ENCODE measurements around the gene RAD51B.

Gene RAD51B

DNA sequence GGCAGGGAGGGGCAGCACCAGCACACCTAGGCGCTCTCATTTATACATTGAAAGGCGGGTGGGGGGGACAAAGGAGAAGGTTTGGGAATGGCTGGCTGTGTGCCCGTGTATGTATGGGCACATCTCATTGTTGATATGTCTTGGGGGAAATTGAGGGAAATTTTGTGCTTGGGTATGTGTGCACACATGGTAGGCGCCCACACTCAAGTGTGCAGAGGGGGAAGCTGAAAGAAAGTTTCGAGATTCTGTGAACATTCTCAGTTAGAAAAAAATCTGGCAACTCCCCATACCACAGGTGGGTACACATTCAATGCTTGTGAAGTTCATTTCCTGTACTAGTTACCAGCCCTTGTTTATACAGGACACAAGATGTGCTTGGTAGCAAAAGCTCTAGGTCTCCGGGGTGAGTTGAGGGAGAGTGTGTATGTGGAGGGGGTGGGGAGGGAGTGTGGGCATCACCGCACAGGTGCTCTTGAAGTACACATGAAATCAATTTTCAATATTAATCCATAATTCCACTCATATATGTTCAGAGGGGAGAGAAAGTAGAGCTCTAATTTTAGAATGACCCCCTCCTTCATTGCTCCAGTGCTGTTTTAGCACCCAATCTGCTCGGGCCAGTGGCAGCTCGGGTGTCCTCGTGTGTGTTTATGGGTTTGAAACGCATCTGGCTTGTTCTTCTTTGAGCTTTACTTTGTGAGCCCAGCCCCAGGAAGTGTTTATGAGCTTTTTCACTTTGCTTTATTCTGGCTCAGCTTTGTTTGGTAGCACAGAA lies 687.3 kb downstream of the RAD51B start:
- FAIRE-seq, result no peak

- no peak for FAIRE-seq
Measured at GRCh38 chr14:68507544-68508081, 688.0 kb downstream of the RAD51B start.

- FAIRE-seq, result no peak
Measured at GRCh38 chr14:68508581-68508980, 689.0 kb downstream of the RAD51B start.

DNA sequence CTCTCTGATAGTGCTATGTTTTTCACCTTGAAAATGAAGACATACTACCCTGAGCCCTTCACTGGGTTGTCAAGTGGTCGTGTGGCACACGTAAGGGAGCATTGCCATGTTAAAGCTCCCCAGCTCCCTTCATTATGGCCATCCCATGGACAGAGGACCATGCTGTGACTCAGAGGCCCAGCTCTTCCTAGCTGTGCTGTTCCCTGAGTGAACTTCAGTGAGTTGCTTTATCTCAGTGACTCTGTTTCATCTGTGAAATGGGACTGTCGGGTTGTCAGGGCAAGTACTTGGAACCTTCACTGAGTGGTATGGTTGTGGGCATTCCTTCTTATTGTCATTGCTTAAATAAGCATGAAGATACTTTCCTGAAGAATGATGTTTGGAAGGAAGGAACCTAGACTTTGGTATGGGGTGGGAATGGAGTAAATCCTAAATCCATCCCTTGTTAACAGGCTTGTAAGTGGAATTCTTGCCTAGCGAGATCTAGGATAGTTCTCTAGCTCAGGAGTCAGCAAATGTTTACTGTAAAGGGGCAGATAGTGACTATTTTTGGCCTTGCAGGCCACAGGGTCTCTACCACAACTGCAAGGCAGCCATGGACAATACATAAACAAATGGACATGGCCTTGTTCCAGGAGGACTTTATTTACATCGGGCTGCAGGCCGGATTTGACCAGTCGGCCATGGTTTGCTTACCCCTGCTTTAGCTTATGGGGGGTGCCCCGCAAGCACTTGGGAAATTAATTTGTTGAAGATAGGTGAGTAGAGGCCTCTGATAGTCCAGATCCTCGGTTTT lies 689.8 kb downstream of the RAD51B start:
- no peak for FAIRE-seq

DNA sequence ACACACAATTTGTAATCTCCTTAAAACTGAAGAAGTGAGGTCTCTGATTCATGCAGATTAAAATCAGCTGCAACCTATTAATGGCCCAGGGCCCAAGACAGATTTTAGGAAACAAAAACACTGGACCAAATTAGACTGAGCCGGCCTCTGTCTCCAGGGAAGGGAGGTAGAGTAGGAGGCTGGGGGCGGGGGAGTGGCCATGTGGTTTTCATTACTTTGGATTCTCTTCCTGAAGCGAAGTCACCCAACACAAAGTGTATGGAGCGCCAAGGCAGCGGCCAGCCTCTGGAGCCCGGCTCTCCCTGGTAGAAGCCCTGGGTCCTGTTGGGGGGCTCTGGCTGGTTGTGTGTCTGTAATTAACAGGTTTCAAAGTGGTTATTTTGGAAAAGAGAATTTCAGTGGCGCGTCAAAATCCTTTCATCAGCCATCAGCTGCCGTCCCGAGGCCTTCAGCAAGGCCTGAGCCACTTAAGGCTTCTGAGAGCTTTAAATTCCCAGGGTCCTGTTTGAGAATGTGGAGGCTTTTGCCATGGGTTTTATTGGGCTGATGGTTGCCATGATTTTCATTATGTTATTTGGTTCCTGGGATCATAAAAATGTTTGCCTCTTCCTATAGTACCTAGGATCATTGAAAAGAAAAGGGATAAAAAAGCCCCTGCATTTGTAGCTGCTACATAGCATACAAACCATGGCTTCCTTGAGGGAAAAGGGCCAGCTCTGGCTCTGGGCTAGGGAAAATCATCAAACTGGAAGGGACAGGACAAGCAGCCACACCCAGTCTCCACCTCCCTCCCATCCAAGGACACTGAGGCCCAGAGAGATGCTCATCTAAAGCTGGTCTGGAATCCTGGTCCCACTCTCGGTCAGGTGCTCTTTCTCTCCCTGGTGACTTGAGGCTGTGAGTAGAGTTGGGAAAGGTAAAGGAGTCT lies 690.9 kb downstream of the RAD51B start:
- no peak for FAIRE-seq

- no peak for FAIRE-seq
Measured at GRCh38 chr14:68511129-68512047, 691.8 kb downstream of the RAD51B start.

- FAIRE-seq, result no peak
Measured at GRCh38 chr14:68512088-68512487, 692.5 kb downstream of the RAD51B start.

DNA sequence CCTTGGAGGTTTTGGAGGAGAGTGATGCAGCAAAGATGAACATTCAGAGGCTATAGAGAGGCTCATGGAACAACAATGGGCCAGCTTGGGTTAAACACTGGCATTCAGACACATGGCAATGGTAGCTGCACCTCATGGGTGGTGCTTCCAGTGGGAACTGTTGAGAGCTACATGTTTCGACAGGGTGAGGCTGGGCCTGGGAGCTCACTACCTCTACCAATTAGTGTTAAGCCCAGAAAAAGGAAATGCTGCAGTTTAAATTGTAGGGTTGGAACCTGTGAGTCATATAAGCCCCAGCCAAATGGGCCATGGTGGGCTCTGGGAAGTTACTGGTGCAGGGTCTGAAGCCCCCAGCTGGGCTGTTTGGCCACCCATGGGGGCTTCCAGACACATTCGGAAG lies 693.6 kb downstream of the RAD51B start:
- FAIRE-seq, result no peak

GRCh38 chr14:68513838-68514607 lies 694.4 kb downstream of the RAD51B start:
- FAIRE-seq, result no peak

DNA sequence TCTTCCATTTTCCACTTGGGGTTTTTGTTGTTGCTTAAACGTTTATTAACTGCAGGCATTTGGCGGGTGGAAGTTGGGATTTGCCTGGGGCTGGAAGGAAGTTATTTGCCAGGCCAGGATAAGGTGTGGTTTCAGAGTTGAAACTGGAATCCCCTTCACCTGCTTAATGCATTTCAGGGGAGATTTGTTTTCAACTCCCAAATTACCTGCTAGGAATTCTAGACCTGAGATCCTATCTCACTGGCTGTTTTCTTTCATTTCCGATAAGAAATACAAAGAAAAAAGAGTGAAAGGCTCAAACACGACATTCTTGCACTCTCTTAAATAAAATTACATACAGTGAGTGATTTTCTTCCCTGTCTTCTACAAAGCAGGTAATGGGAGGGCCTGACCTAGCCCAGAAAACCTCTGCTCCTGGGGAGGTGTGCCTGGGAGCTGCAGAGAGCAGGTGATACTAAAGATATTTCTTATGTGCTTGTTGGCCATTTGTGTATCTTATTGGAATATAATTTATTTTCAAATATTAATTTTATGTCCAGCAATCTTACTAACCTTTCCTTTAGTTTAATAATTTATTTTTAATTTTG lies 695.1 kb downstream of the RAD51B start:
- no peak for FAIRE-seq

- no peak for FAIRE-seq
Measured at GRCh38 chr14:68516342-68516741, 696.8 kb downstream of the RAD51B start.

DNA sequence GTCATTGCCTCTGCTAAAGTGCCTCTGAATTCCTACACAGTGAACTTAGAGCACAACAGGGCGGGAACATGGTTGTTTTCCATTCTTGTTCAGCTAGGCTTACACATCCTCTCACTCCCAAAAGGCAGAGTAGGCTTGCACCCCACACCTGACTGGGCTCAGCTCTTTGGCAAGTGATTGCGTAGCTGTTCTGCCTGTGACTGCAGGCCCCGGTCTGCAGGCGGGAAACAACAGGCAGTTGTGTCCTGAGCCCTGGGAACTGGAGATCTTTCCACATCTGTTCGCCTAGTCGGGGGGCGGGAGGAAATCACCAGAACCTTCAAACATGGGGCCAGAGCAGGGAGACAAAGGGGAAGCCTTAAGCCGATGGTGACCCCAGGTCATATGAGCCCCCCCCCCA lies 698.6 kb downstream of the RAD51B start:
- no peak for FAIRE-seq

DNA sequence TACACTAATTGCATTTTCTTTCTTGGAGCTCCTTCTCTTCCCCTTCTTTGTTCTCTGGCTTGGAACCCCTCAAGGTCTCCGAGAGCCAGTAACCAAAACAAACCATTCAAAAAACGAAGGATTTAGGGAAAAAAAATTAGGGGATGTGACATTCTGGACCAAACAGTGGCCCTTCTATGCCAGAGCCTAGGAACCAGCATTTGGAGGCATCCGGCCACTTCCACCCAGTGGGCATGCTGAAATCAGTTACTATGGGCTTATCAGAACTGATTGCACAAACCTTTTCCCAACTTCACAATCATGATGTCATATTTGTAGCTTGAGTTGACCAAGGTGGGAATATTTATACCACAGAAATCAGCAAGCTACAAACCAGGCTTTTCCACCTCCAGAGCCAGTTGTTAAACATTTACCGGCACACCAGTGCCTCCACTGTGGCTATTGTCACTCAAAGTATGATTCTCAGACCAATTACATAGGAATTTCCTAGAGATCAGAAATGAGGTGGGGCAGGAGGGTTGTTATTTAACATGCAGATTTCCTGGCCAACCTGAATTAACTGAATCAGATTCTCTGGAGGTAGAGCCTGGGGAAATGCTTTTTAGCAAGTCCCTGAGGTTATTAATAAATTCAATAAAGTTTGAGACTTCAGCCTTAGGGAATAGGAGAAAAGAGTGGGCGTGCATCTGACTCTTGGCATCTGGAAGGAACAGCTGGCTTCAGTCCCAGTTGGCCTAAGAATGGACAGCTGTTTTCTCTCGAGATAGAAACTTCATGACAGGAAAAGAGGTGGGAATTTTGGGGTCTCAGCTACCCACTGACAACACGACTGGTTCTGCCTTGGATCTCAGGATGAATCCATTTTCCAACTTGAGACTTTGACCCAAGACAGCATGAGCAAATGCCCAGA lies 699.4 kb downstream of the RAD51B start:
- no peak for FAIRE-seq

DNA sequence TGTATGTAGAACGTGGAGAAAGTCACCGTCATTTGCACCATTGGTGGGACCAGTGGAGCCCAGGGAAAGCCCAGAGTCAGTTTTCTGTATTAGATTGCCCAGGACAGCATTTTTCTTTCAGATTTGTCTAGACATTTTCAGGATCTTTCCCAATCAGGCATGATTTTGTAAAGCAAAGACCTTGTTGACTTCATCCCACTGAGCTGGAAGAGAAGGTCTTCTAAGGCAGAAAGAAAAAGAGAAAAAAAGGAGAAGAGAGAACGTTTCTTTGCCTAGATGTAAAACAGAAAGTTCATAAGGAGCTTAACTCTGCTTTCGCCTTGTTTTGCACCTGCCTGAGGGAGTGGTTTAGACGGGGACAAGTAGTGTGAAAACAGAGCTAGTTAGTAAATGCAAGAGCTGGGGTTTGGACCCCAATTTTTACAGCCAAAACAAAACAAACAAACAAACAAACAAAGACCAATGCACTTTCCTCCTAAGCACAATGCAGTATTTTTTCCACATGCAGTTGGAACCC lies 700.1 kb downstream of the RAD51B start:
- FAIRE-seq, result no peak

GRCh38 chr14:68520637-68521556 lies 701.3 kb downstream of the RAD51B start:
- FAIRE-seq, result no peak

DNA sequence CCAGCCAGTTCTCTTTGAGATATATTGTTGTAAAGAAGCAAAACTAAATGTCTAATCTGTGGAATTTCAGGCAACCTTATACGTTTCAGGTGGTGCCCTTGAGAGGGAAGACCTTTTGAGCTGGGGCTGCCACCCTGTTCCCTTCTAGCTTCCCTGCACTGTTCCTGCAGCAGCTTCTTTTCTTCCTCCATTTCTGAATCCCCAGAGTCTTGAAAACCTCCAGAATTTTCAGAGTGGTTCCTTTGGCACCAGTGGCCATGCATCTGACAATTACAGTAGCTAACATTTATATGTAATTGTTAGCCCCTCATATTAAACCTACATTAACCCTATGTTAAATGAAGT lies 702.0 kb downstream of the RAD51B start:
- FAIRE-seq, result no peak

DNA sequence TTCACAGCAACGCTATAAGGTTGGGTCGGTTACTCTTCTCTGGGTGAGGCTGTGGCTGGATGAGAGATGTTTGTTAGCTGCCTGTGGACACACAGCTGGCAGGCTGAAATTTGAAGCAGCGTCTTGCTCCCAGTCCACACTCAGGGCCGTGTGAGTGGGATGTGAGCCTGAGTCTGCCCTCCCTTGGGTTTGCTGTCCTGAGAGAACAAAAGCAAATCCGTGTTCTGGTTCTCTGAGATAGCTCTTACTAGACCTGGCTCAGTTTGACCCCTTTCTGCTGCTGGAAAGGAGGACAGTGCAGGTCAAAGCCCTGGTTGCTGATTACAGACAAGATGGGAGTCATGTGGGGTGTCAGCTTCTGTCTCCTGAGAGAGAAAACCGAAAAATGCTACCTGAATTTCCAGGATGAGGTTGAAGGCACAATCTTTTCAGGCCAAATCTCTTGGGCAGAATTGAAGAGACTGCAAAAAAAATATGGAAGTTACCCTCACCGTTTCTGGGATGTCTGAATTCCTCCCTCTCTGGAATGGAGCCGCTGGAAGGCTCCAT lies 702.5 kb downstream of the RAD51B start:
- FAIRE-seq, result no peak

Measured in TTC549 (cell line).